Endothelial cell of umbilical vein (primary cell): ENCODE measurements around the gene IL6.

Experiments used
- POLR2A ChIP-seq: IDR thresholded peaks from 2 replicates; pipeline ENCODE4 v1.6.1; 2012; ENCODE audit warnings: low read depth, mild to moderate bottlenecking, control low read depth, low read length
- TF ChIP-seq, protein P1 (sequence below), 2 donors: IDR thresholded peaks; 1 replicate in 1 of 2; 2 replicates in 1 of 2; pipeline ENCODE4 v1.5.1; 2011; ENCODE audit warnings: low read length in 2 of 2, mild to moderate bottlenecking in 2 of 2, moderate library complexity in 2 of 2, control low read depth in 1 of 2, inconsistent platforms in 1 of 2, low read depth in 1 of 2; ENCODE audit not compliant: insufficient read depth in 1 of 2; ENCODE audit errors: extremely low read depth in 1 of 2

- TF ChIP-seq, protein P1, sequence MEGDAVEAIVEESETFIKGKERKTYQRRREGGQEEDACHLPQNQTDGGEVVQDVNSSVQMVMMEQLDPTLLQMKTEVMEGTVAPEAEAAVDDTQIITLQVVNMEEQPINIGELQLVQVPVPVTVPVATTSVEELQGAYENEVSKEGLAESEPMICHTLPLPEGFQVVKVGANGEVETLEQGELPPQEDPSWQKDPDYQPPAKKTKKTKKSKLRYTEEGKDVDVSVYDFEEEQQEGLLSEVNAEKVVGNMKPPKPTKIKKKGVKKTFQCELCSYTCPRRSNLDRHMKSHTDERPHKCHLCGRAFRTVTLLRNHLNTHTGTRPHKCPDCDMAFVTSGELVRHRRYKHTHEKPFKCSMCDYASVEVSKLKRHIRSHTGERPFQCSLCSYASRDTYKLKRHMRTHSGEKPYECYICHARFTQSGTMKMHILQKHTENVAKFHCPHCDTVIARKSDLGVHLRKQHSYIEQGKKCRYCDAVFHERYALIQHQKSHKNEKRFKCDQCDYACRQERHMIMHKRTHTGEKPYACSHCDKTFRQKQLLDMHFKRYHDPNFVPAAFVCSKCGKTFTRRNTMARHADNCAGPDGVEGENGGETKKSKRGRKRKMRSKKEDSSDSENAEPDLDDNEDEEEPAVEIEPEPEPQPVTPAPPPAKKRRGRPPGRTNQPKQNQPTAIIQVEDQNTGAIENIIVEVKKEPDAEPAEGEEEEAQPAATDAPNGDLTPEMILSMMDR (IDR thresholded peaks at IDR 0.05; ENCODE audit: extremely low read depth in 1 of 2, insufficient read depth in 1 of 2, low read depth in 1 of 2, low read length in 2 of 2): no peak
- TF ChIP-seq POLR2A: peak; percentile 78
Measured at GRCh38 chr7:22726907-22727713, at the start of gene IL6.
